GM19395 (cell line): Measurements from ENCODE around the gene ANK2.
"Not testable (repeated sequence)": the region's sequence is repeated elsewhere in the genome, so short reads cannot be mapped to it uniquely, and the experiment has no call there.

Experiments
- ATAC-seq: cut with Tn5 transposase; IDR thresholded peaks from one replicate; pipeline ENCODE4 v1.9.1; 2021; ENCODE audit warnings: mild to moderate bottlenecking, moderate library complexity; ENCODE audit not compliant: unreplicated experiment

The ANK2 gene

GRCh38 chr4:113050837-113051236 is 1.4 kb downstream of the ANK2 start:
- ATAC-seq = no peak

GRCh38 chr4:113051361-113051760 is 1.9 kb downstream of the ANK2 start:
- ATAC-seq = no peak

DNA sequence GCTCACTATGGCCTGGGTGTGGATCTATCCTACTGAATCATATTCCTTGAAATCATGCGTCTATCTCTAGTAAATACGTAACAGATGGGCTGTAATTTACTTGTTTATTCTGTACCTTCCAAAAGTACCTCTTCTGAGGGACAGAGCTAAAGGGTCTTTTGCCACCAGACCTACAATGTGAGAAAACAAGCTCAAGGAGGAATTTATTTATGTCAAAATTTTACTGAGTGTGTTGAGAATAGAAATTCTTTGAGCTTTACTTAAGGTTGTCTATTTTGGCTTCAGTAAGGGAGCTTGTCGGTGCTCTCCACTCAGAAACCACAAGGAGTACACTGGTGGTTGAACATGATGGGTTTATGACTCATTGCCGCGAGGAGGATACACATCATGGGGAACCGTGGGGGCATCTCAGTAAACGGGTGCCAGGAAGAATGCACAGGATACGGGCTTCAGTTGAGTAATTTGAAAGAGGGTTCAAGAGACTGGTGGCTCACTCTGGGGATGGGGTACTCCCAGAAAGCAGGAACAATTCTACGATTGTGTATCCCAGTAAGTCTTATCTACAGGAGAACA is 3.0 kb downstream of the ANK2 start:
- peak; percentile 61 for ATAC-seq

DNA sequence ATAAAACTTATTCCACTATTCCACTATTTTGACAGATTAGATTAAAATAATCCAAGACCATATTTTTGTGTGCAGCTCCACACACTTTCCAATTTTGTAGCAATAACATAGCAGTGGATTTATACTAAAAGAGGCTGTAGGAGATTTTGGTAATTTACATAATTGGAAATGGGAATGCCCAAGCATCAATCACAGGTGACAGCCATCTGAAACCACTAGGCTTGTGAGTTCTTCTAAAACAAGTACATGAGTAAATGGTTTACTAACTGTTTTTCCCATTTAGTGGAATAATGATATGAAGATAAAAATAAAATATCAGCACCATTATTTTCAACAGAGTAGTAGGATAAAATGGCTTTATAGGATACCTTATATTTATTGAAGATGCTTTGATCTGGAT is 4.4 kb downstream of the ANK2 start:
- ATAC-seq = no peak

- no peak for ATAC-seq
These were observed 6.9 kb downstream of the ANK2 start for GRCh38 chr4:113056318-113056717.

GRCh38 chr4:113057891-113058290 is 8.4 kb downstream of the ANK2 start:
- no peak for ATAC-seq

GRCh38 chr4:113059449-113060182 is 10.2 kb downstream of the ANK2 start:
- ATAC-seq = no peak

DNA sequence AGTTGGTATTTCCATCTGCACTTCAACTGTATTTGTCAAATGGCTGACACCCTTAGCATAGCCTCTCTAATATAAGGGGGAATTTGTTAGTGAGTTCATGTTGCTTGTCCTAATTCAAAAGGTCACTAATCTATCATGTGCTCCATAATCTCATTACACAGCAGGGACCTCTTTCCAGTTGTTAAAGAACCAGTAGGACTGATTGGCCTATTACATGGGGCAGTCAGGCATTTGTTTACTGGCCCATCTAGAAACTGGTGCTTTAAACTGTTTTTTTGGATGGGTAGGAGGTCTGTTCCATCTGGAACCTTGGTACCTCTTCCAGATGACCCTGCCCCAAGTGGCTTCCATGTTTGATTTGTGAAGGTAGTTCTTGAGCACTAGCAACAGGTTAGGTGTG is 11.4 kb downstream of the ANK2 start:
- no peak for ATAC-seq

- ATAC-seq = no peak
These were observed 14.8 kb downstream of the ANK2 start for GRCh38 chr4:113064244-113064643.

GRCh38 chr4:113065629-113066028 is 16.2 kb downstream of the ANK2 start:
- no peak for ATAC-seq

- not testable (repeated sequence) for ATAC-seq
These were observed 19.3 kb downstream of the ANK2 start for GRCh38 chr4:113068771-113069170.

GRCh38 chr4:113069212-113069892 is 19.9 kb downstream of the ANK2 start:
- ATAC-seq = no peak

GRCh38 chr4:113070755-113071154 is 21.3 kb downstream of the ANK2 start:
- ATAC-seq = no peak

- no peak for ATAC-seq
These were observed 21.8 kb downstream of the ANK2 start for GRCh38 chr4:113071274-113071673.

DNA sequence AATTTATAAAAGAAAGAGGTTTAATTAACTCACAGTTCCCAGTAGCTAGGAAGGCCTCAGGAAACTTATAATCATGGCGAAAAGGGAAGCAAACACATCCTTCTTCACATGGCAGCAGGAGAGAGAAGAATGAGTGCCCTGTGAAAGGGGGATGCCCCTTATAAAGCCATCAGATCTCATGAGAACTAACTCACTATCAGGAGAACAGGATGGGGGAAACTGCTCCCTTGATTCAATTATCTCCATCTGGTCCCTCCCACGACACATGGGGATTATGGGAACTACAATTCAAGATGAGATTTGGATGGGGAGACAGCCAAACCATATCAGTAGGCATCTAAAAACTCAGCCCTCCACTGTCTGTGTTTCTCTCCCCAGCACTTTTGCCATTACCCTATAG is 22.4 kb downstream of the ANK2 start:
- no peak for ATAC-seq

DNA sequence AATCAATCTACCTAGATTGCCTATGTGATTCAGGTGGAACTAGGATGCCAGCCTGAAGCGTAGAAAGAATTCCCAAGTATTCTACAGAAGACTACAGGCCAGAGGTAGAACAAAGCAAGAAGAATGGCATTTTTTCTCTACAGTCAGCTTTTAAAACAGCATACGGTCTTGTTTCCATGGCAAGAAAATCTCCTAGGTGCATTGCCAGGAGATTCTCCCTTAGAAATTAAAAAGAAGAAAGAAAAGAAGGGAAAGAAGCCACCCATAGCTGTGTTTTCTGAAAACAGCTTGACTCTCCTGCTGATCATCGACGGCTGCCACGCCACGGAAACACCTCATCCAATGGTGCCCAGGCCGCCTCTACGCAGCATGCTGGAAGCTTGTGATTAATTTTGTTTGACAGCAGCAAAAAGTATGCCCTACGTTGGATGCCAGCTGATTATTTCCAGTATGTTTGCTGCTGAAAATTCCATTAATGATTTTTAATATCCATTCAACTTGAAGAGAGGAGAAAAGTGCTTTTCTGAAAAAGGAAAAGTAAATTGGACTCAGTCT is 24.1 kb downstream of the ANK2 start:
- no peak for ATAC-seq

- ATAC-seq = no peak
These were observed 28.1 kb downstream of the ANK2 start for GRCh38 chr4:113077575-113077974.

- ATAC-seq = no peak
These were observed 28.6 kb downstream of the ANK2 start for GRCh38 chr4:113078066-113078465.

DNA sequence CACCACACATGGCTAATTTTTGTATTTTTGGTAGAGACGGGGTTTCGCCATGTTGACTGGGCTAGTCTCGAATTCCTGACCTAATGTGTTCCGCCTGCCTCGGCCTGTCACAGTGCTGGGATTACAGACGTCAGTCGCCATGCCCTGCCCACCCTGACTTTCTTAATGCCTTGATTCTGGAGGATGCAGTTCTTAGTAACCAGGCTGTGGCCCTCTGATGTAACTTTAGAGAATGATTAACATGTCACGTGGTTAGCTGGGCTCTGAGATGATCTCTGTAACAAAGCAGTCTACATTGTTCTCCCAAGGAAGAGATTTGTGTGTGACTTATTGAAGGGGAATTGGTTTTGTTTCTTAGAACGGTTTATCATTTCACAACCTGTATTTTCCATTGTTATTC is 30.6 kb downstream of the ANK2 start:
- peak; percentile 70 for ATAC-seq

DNA sequence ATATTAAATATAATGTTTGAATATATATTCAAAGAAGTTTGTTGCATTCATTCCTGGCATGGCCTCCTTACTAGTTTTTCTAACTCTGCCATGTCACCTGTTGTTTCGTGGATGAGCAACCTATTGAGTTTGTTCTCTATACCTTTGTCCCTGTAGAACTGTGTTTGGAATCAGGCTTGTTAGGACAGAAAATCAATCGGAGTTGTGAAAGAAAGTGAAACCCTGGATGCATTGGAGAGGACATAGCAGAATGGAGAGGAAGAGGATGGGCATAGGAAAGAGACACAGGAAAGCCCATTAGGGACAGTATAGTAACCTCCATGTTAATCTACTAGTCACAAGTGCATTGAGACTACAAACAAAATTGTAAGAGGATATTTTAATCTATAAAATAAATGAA is 31.2 kb downstream of the ANK2 start:
- no peak for ATAC-seq

DNA sequence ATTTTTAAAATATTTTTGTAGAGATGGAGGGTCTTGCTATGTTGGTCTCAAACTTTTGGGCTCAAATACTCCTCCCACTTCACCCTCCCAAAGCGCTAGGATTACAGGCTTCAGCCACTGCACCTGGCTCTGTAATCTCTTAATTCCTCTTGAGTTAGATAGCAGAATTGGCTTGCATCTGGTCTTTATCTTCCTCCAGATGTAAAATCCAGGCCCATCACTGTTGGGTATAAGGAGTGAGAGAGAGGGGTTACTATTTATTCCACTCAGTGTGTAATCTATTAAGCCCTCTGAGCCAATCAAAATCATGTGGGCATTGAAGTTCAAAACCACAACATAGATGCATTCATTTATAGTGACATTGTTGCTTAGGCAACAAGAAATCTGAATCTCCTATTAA is 33.9 kb downstream of the ANK2 start:
- no peak for ATAC-seq

- no peak for ATAC-seq
These were observed 36.8 kb downstream of the ANK2 start for GRCh38 chr4:113086172-113086695.
